NOMO-1 treated with DMSO at 0.1 percent for 48 hours (cell line): ENCODE measurements around the gene BAIAP3.
A peak's percentile ranks its signal among the peaks of the same experiment; 100 is the strongest.
"Not testable (repeated sequence)": the region's sequence is repeated elsewhere in the genome, so short reads cannot be mapped to it uniquely, and the experiment has no call there.

ENCODE experiments used
- DNase-seq: peaks from one replicate; lab custom pipeline; 2025; ENCODE audit not compliant: unreplicated experiment; lab: John Stamatoyannopoulos, UW

BAIAP3 gene, protein sequence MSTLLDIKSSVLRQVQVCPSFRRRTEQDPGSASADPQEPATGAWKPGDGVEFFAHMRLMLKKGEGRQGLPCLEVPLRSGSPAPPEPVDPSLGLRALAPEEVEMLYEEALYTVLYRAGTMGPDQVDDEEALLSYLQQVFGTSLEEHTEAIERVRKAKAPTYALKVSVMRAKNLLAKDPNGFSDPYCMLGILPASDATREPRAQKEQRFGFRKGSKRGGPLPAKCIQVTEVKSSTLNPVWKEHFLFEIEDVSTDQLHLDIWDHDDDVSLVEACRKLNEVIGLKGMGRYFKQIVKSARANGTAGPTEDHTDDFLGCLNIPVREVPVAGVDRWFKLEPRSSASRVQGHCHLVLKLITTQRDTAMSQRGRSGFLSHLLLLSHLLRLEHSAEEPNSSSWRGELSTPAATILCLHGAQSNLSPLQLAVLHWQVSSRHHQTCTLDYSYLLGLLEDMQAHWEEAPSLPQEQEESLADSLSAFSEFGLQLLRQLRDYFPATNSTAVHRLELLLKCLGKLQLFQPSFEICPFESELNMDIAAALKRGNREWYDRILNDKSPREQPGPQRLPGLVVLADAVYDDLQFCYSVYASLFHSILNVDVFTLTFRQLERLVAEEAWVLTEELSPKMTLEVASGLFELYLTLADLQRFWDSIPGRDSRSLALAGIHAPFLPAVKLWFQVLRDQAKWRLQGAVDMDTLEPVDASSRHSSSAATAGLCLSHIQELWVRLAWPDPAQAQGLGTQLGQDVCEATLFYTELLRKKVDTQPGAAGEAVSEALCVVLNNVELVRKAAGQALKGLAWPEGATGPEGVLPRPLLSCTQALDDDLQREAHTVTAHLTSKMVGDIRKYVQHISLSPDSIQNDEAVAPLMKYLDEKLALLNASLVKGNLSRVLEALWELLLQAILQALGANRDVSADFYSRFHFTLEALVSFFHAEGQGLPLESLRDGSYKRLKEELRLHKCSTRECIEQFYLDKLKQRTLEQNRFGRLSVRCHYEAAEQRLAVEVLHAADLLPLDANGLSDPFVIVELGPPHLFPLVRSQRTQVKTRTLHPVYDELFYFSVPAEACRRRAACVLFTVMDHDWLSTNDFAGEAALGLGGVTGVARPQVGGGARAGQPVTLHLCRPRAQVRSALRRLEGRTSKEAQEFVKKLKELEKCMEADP

DNA sequence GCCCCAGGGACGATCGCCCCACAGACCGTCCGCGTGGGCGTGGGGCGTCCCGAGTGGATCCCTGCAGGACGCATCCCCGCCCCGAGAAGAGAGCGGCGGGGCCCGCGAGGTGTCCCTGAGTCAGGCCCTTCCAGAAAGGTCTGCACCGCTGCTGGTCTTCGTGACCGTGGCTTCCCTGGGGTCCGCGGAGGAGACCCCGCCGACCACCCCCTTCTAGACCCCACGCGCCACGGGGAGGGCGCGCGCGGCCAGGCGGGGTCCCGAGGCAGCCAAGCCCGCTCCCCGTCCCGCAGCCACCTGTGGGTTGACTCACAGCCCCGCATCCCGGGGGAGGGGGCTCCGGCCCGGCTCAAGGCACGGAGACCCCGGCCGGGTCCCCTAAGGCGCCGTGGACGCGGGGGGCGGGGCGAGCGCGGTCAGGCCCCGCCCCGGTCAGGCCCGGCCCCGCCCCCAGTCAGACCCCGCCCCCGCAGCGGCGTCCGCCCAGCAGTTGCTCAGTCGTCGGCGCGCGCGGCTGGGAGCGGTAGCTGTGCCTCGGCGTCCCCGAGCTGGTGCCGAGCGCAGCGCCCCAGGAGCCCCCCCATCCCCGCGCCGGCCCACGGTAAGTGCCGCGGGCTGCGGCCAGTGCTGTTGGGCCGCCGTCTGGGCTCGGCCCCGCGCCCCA lies at the start of gene BAIAP3:
Gene BAIAP3 (plus strand): TSS at position 497 of the 664 bp plus-strand sequence. CDS start 4,905 bp downstream, outside the sequence.
- DNase-seq: peak; percentile 23

DNA sequence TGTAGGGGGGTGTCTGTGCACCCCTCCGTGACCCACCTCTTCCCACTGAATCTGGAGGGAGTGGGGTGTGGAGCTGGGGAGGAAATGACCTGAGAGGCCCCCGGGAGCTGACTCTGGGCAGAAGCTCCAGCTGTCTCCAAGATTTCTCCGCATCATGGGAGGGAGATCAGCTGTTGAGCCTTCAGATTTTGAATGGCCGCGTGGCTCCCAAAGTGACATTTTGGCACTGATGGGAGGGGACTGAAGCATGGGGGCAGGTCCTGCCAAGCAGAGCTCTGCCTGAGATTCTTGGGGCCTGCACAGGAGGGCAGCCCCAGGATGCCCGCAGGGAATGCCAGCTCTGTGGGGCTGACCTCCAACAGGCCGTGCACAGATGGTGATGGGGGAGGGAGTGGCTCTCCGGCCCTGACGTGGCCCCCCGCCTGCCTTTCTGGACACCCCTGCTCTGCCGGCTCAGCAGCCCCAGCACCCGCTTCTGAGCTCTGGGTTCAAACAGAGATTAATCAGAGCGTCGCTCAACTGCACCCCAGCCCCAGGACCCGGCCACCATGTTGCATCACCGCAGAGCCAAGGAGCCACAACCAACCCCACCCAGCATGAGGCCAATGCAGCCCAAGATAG lies 49.3 kb upstream of the BAIAP3 start:
- DNase-seq: no peak

DNA sequence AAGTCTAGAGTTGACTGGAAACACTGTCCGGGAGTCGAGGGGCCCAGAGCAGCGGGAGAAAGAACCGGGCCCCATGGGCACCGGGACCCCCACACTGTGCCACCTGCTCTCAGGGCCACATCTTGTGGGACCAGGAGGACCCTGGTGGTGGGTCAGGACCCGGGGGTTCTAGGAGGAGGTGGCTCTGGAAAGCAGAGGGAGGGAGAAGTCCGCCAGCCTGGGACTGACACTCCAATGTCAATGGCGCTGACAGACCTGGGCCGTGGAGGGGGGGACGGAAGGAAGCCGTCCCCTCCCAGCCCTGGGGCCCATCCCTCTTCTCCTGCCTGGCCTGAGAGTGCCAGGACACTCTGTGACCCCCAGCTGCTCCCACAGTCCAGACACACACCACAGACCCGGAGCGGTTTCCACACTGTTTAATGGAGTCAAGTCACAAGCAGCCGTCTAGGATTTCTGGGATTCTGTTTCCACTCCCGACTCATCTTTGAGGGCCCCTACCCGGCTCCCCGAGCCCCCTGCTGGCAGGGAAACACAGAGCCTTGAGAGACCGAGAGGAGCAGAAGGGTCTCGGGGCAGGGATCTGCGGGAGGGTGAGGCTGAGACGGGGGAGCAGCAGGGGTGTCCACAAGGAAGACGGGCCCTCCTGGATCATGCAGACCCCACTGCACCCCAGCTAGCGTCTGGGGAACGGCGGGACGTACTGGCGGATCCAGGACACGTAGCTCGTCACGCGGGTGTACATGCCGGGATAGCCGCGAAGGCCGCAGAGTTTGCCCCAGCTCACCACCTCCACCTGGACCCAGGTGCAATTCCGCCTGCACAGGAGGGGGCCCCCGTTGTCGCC lies 47.6 kb upstream of the BAIAP3 start:
- no peak for DNase-seq

DNA sequence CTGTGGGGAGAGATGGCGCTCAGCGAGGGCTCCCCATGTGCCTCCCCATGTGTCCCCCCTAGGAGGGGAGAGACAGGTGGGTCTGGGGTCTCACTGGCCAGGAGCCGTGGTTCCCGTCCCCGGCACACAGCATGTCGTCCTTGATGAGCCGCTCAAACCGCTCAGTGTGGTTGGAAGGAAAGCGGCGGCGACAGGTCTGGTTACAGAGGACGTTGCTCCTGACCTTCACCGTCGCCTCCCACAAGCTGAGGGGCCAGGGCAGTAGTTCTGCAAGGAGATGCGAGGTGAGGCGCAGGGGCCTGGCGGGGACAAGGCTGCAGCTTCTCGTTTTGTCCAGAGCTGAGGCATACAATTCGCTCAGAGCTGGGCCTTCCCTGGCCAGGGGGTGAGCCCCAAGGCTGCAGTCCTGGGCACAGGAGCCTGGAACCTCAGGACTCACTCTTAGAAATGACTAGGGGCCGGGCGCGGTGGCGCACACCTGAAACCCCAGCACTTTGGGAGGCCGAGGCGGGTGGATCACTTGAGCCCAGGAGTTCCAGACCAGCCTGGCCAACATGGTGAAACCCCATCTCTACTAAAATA lies 46.8 kb upstream of the BAIAP3 start:
- no peak for DNase-seq

DNA sequence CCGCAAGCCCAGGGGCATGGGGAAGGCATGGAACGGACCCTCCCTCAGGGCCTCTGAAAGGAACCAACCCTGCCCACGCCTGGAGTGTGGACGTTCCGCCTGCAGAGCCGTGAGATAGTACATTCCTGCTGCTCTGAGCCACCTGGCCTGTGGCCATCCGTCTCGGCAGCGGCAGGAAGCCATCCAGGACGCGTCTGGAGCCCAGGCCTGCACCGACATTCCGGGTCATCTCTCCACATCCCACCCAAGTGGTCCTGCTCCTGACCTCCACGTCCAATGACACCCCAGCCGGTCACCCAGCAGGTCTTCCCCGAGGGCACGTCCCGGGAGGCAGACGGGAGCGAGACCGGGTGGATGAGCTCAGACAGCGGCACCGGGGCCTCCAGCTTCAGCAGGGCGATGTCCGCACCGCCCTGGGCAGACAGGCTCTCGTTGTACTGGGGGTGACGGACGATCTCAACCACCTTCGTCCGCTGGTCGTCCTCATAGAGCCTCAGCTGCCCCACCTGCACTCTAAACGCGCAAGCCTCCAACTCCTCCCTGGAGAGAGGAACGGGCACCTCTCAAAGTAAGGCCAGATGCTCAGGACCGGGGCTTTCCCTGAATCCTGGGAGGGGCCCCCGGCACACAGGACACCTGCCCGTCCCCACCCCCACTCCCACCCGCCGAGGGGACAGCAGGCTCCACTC lies 45.3 kb upstream of the BAIAP3 start:
- DNase-seq: no peak

DNA sequence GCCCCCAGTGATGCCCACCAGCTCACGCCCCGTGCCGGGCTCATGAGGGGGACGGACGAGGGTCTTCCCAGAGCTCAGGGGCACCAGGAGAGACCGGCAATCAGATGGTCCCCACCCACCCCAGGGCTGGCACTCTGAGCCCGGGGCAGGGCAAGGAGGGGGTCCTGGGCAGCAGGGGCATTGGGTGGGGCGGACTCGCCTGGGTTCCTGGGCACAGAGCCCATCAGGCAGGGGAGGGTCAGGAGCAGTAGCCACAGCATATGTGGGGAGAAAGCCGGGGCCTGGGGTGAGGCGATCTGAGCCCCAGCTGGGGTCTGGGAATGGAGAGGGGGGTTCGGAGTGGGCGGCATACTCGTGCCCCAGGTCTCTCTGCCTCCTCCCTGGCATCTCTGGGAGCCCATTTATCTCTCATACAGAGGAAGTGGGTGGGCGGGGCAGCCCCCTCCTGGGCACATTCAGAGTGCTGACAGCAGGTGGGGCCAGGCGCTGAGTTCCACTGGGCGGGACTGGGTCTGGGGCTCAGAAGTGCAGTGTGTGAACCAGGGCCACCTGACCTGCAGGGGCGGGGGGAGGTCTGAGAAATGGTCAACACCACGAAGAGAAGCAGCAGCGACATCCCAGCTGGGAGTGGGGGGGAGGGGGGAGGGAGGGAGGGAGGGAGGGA lies 44.5 kb upstream of the BAIAP3 start:
- no peak for DNase-seq

DNA sequence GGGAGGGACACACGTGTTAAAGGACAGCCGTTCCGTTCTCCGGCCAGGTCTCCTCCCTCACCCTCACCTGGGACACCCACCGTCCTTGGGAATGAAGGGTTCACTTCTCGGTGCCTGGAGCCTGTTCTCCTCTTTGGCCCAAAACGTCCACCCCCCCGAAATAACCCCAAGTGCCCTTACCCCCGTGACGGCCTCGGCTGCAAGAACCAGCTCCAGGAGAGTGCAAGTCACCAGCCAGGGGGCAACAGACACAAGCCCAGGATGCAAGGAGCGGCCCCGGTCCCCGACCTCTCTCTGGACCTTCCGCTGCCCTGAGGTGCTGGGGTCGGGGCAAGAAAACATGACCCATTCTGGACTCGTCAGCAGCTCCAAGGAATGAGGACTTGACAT lies 44.0 kb upstream of the BAIAP3 start:
- DNase-seq: no peak

DNA sequence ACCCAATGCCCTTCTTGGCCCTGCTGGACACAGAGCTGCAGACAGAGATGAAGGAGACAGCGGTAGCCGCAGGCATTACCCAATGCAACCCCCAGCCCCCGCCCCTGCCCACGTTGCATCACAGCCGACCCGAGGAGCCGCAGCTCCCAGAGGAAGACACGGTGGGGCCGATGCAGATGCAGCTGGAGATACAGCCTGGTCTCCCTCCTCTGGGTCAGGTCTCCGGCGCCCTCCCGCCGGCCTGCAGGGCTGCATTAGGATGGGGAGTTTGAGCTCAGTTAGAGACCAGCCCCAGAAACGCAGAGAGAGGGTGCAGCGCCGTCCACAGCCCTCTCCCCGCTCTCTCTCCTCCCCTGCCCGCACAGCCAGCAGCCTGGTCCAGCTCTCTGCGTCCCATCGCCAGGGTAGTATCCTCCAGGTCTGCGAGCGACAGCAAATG lies 43.4 kb upstream of the BAIAP3 start:
- DNase-seq: peak; percentile 34

DNA sequence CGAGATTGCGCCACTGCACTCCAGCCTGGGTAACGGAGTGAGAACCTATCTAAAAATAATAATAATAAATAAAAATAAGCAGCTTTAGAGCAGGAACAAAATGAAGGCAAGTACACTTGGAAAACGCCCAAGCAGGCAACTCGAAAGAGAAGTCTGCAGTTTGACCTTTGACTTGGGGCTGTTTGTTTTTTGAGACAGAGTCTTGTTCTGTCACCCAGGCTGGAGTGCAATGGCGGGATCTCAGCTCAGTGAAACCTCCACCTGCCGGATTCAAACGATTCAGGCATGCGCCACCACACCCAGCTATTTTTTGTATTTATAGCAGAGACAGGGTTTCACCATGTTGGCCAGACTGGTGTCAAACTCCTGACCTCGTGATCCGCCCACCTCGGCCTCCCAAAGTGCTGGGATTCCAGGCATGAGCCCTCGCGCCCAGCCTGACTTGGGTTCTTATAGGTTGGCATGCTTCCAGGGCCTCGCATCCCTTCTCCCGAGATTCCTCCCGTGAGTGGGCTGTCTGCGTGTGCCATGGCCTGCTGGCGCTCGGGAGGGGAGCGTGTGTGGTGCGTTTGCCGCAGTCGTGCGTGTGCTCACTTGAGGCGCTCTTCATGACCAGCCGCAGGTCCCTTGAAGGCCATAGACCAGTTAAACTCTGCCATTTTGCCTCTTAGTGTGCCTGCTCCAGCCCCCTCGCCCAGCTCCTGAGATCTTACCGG lies 42.4 kb upstream of the BAIAP3 start:
- no peak for DNase-seq

DNA sequence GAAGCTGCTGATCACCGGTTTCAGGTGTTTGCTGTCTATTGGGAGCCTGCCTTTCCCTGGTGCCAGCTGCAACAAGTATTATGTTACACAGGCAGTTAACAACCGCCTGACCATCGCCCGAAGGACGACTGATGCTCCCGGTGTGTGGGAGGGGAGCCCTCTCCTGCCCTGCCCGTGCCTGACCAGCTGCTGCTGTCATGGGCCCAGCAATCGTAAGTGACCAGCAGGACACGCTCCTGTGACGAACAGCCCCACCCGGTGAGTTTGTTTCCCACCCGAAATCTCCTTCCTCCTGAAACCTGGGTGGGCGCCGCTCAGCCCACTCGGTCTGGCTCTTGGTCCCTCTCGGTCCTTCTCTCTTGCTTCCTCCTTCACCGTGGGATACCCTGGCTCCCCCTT lies 41.9 kb upstream of the BAIAP3 start:
- no peak for DNase-seq

DNA sequence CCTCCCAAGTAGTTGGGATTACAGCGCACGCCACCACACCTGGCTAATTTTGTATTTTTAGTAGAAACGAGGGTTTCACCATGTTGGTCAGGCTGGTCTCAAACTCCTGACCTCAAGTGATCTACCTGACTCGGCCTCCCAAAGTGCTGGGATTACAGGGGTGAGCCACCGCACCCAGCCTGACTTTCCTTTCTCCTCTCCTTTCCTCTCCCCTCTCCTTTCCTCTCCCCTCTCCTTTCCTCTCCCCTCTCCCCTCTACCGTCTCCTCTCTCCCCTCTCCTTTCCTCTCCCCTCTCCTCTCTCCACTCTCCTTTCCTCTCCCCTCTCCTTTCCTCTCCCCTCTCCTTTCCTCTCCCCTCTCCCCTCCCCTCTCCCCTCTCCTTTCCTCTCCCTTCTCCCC lies 41.2 kb upstream of the BAIAP3 start:
- DNase-seq: not testable (repeated sequence)

DNA sequence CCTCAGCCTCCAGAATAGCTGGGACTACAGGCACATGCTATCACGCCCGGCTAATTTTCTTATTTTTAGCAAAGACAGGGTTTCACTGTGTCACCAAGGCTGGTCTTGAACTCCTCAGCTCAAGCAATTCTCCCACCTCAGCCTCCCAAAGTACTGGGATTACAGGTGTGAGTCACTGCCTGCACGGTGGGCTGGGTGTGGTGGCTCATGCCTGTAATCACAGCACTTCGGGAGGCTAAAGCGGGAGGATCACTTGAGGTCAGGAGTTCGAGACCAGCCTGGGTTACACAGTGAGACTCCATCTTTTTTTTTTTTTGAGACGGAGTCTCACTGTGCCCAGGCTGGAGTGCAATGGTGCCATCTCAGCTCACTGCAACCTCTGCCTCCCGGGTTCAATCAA lies 40.6 kb upstream of the BAIAP3 start:
- DNase-seq: not testable (repeated sequence)

DNA sequence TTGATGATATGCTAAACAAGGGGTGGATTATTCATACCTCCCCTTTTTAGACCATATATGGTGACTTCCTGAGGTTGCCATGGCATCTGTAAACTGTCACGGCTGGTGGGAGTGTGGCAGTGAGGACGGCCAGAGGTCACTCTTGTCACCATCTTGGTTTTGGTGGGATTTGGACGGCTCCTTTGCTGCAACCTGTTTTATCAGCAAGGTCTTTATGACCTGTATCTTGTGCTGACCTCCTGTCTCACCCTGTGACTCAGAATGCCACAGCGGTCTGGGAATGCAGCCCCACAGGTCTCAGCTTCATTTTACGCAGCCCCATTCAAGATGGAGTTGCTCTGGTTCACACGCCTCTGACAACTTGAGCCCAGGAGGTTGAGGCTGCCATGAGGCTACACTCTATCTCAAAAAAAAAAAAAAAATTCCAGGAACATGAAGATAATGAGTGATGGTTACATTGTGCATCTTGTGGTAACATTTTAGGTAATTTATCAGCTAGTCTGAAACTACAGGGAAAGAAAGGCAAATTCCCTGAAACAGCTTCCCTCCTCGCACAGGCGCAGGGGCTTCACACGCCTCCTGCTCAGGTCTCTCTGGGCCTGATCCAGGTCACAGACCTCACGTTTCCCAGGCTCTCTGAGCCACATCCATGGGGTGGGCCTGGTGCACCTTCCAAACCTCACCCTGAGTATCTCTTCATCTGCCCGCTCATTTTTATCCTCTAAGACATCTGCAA lies 39.4 kb upstream of the BAIAP3 start:
- no peak for DNase-seq

DNA sequence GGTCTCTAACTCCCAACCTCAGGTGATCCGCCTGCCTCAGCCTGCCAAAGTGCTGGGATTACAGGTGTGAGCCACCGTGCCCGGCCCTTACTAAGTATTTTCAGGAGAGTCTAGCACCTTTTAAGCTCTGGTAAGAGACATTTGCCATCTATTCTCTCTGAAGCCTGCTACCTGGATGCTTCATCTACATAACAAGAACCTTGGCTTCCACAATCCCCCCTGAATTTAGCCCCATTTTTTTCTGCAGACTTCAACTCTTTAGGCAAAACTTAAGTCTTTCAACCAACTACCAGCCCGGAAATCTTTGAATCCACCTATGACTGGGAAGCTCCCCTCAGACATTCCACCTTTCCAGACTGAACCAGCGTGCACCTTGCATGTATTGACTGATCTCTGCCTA lies 38.0 kb upstream of the BAIAP3 start:
- DNase-seq: no peak

DNA sequence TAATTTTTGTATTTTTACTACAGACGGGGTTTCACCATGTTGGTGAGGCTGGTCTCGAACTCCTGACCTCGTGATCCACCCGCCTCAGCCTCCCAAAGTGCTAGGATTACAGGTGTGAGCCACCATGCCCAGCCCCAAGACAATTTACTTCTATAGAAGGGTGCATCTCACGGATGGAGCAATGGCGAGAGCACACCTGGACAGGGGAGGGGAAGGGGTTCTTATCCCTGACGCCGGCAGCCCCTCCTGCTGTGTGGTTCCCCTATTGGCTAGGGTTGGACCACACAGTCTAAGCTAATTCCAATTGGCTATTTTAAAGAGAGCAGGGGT lies 36.8 kb upstream of the BAIAP3 start:
- not testable (repeated sequence) for DNase-seq

DNA sequence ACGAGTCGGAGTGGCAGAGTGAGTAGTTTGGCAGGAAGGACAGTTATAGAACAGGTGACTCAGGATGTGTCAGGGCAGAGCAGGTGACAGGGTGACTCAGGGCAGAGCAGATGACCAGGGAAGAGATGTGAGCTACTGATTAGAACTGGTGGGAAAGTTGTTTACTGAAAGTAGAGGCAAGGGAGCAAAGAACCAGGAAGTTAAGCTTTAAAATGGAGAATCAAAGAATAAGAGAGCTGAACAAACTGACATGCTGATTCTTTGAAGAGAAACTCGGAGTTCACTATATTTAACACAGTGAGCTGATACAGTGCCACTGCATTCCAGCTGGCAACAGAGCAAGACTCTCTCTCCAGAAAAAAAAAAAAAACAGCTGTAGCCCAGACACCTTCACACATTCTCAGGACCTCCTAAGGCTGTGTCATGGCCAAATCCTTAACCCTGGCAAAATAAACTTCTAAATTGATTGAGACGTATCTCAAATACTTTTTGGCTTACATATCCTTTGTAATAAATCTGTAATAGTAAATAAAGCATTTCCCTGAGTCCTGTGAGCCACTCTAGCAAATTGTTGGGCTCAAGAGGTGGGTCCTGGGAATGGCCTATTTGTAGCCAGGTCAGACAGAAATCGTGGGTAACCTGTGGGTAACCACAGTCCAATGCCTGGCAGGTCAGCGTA lies 36.3 kb upstream of the BAIAP3 start:
- DNase-seq: no peak
